Sigmoid colon (tissue), 7 donors: ENCODE measurements around the gene KLC4. TPM values are rescaled to one million over a fixed set of nuclear protein-coding genes. Genes with fewer than 3 reads are reported as not detected.
"Not testable (repeated sequence)": the region's sequence is repeated elsewhere in the genome, so short reads cannot be mapped to it uniquely, and the experiment has no call there.

ENCODE experiments used
- DNase-seq: peaks from one replicate; pipeline ENCODE4 v3.0.0-alpha.2; 2019
- H3K27ac ChIP-seq, 4 donors: fragments of 200-600 bp; sonication (generic); one replicate each; pipeline ENCODE4 v1.5.1; 2016 to 2019; ENCODE audit warnings: mild to moderate bottlenecking in 1 of 4
- H3K27me3 ChIP-seq, 3 donors: fragments of 200-600 bp; sonication (generic); one replicate each; pipeline ENCODE4 v1.5.1; 2019; ENCODE audit warnings: mild to moderate bottlenecking in 1 of 3
- H3K36me3 ChIP-seq, 4 donors: fragments of 200-600 bp; sonication (generic); one replicate each; pipeline ENCODE4 v1.5.1; 2016 to 2019
- H3K4me1 ChIP-seq, 4 donors: fragments of 200-600 bp; sonication (generic); one replicate each; pipeline ENCODE4 v1.5.1; 2017 to 2019
- H3K4me3 ChIP-seq, 4 donors: fragments of 200-600 bp; sonication (generic); one replicate each; pipeline ENCODE4 v1.5.1; 2017 to 2019; ENCODE audit warnings: mild to moderate bottlenecking in 2 of 4, moderate library complexity in 1 of 4
- H3K9me3 ChIP-seq, 4 donors: fragments of 200-600 bp in 3 of 4; sonication (generic) in 3 of 4; one replicate each; pipeline versions ENCODE4 v1.5.1 to v1.6.1; 2013 to 2019
- EP300 ChIP-seq, 4 donors: sonication (generic); formaldehyde crosslinking; IDR thresholded peaks; one replicate each; pipeline ENCODE4 v1.6.1; 2017; ENCODE audit warnings: antibody characterized with exemption in 4 of 4
- POLR2A ChIP-seq, 2 donors: fragments of 450-650 bp; IDR thresholded peaks; one replicate each; pipeline ENCODE4 v1.6.1; 2016; ENCODE audit warnings: antibody characterized with exemption in 2 of 2, mild to moderate bottlenecking in 2 of 2, moderate library complexity in 2 of 2
- POLR2AphosphoS5 ChIP-seq, 4 donors: sonication (generic); formaldehyde crosslinking; IDR thresholded peaks; one replicate each; pipeline ENCODE4 v1.6.1; 2017; ENCODE audit warnings: antibody characterized with exemption in 4 of 4
- WGBS, 2 donors: extraction: QIAGEN DNeasy Blood & Tissue Kit; methylation state at CpG; one replicate each; pipeline ENCODE4 v1.1.7; 2013; 5-methylcytosine and 5-hydroxymethylcytosine counted together
- intact Hi-C: fragments of 100-400 bp; cut with DNase I; formaldehyde crosslinking; loops from one replicate; pipeline ENCODE4 v1.15.1; 2023
- polyA plus RNA-seq, 3 donors: library from polyadenylated mRNA; stranded (reverse); fragments of 200-250 nt; gene quantifications; one replicate each; pipeline ENCODE4 v1.2.3, GENCODE V29; 2013
- total RNA-seq, 4 donors: library from RNA; depleted of rRNA; stranded (reverse); fragments of >200 nt; gene quantifications; one replicate each; pipeline ENCODE4 v1.1.0, GENCODE V29; 2016
- TF ChIP-seq, protein P1 (sequence below), 4 experiments: fragments of 450-650 bp in 3 of 4; fragments of 200-600 bp in 1 of 4; IDR thresholded peaks; one replicate each; pipeline ENCODE4 v1.5.1; 2016 to 2019; ENCODE audit warnings: antibody characterized with exemption in 4 of 4, mild to moderate bottlenecking in 3 of 4, moderate library complexity in 2 of 4
- donor health status: healthy with polysubstance abuse.
- donor health status: Bipolar disorder and iron deficiency.
- donor health status: healthy.

The KLC4 gene
- total and polyA plus RNA-seq, 7 donors, result 23.2 to 116 (median 44.9) TPM

GRCh38 chr6:43077981-43078511, 18.6 kb downstream of the KLC4 start:
- Histone ChIP-seq H3K27me3 (peaks cover 13 to 28% (median 16%) of the 10 kb centered on the region in 3 donors), H3K9me3 (no peaks in the 10 kb centered on the region), H3K36me3 (peaks cover under 1 to 21% (median 2%) of the 10 kb centered on the region in 4 donors), H3K27ac (no peak overlapping the region), H3K4me1 (peaks cover 0 to 18% (median 16%) of the 10 kb centered on the region in 4 donors), H3K4me3 (no peak overlapping the region)
- no peak for DNase-seq
- intact Hi-C loops, result no loop called here
- 84 to 90% methylated on average over 6 of the region's 6 CpGs for WGBS, 2 donors
- TF ChIP-seq POLR2AphosphoS5 (IDR thresholded peaks at IDR 0.05) (no peak), POLR2A (IDR thresholded peaks at IDR 0.05) (no peak), EP300 (IDR thresholded peaks at IDR 0.05) (no peak)
- TF ChIP-seq, protein P1, sequence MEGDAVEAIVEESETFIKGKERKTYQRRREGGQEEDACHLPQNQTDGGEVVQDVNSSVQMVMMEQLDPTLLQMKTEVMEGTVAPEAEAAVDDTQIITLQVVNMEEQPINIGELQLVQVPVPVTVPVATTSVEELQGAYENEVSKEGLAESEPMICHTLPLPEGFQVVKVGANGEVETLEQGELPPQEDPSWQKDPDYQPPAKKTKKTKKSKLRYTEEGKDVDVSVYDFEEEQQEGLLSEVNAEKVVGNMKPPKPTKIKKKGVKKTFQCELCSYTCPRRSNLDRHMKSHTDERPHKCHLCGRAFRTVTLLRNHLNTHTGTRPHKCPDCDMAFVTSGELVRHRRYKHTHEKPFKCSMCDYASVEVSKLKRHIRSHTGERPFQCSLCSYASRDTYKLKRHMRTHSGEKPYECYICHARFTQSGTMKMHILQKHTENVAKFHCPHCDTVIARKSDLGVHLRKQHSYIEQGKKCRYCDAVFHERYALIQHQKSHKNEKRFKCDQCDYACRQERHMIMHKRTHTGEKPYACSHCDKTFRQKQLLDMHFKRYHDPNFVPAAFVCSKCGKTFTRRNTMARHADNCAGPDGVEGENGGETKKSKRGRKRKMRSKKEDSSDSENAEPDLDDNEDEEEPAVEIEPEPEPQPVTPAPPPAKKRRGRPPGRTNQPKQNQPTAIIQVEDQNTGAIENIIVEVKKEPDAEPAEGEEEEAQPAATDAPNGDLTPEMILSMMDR (IDR thresholded peaks at IDR 0.05), result no peak

GRCh38 chr6:43078691-43079090, 19.3 kb downstream of the KLC4 start:
- H3K9me3 ChIP-seq, result no peaks in the 10 kb centered on the region
- H3K4me1 ChIP-seq, result peaks cover 0 to 18% (median 16%) of the 10 kb centered on the region in 4 donors
- H3K27ac ChIP-seq, result no peak overlapping the region
- no peak for DNase-seq
- no peak overlapping the region for H3K4me3 ChIP-seq
- intact Hi-C loops, result no loop called here
- TF ChIP-seq EP300 (IDR thresholded peaks at IDR 0.05), result no peak
- TF ChIP-seq, protein P1 (IDR thresholded peaks at IDR 0.05), result no peak
- TF ChIP-seq POLR2AphosphoS5 (IDR thresholded peaks at IDR 0.05), result no peak
- TF ChIP-seq POLR2A (IDR thresholded peaks at IDR 0.05), result no peak
- WGBS, 2 donors, result 88 to 92% methylated on average over 2 of the region's 2 CpGs
- H3K36me3 ChIP-seq, result peaks cover 0 to 14% (median 0%) of the 10 kb centered on the region in 4 donors
- peaks cover 13 to 28% (median 16%) of the 10 kb centered on the region in 3 donors for H3K27me3 ChIP-seq

DNA sequence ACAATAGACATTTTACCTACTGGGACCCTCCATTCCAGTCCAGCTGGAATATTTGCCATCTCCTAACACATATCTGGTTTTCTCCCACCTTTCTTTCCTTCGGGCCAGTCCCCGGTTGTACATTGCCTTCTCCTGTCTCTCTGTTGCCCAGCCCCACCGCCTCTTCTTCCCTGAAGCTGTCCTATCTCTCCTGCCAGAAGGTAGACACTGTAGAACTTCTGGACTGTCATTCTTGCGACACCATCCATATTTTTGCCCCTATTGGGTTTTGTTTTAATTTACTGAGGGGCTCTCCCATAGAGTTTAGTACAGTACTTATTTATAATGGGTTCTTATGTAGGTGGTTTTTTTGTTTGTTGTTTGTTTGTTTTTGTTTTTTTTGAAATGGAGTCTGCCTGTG, 21.6 kb downstream of the KLC4 start:
- Histone ChIP-seq H3K27me3 (peaks cover 13 to 22% (median 13%) of the 10 kb centered on the region in 3 donors), H3K4me1 (peaks cover 0 to 13% (median 11%) of the 10 kb centered on the region in 4 donors), H3K4me3 (no peak overlapping the region), H3K36me3 (no peaks in the 10 kb centered on the region), H3K9me3 (no peaks in the 10 kb centered on the region), H3K27ac (no peak overlapping the region)
- intact Hi-C loops, result no loop called here
- WGBS, 2 donors, result 94 to 97% methylated on average over 4 of the region's 4 CpGs
- TF ChIP-seq EP300 (IDR thresholded peaks at IDR 0.05) (no peak), POLR2AphosphoS5 (IDR thresholded peaks at IDR 0.05) (no peak), POLR2A (IDR thresholded peaks at IDR 0.05) (no peak)
- TF ChIP-seq, protein P1 (IDR thresholded peaks at IDR 0.05), result no peak
- no peak for DNase-seq

DNA sequence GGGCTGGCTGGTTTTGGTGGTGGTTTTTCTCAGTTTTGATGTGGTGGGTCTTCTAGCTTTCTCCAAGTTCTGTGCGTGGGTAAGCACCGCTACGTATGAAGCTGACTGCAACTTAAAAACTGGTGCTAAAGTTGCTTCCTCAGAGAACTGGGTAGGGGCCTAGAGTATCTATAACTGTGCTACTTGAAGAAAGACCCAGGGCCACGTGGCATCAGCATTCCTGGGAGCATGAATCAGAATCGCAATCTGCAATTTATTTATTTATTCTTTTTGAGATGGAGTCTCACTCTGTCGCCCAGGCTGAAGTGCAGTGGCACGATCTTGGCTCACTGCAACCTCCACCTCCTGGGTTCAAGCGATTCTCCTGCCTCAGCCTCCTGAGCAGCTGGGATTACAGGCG, 22.5 kb downstream of the KLC4 start:
- 81 to 88% methylated on average over 9 of the region's 9 CpGs for WGBS, 2 donors
- H3K27me3 ChIP-seq, result peaks cover 6 to 13% (median 7%) of the 10 kb centered on the region in 3 donors
- DNase-seq, H3K27ac ChIP-seq, H3K4me3 ChIP-seq, H3K36me3 ChIP-seq, intact Hi-C loops, H3K4me1 ChIP-seq, H3K9me3 ChIP-seq: not testable (repeated sequence)

DNA sequence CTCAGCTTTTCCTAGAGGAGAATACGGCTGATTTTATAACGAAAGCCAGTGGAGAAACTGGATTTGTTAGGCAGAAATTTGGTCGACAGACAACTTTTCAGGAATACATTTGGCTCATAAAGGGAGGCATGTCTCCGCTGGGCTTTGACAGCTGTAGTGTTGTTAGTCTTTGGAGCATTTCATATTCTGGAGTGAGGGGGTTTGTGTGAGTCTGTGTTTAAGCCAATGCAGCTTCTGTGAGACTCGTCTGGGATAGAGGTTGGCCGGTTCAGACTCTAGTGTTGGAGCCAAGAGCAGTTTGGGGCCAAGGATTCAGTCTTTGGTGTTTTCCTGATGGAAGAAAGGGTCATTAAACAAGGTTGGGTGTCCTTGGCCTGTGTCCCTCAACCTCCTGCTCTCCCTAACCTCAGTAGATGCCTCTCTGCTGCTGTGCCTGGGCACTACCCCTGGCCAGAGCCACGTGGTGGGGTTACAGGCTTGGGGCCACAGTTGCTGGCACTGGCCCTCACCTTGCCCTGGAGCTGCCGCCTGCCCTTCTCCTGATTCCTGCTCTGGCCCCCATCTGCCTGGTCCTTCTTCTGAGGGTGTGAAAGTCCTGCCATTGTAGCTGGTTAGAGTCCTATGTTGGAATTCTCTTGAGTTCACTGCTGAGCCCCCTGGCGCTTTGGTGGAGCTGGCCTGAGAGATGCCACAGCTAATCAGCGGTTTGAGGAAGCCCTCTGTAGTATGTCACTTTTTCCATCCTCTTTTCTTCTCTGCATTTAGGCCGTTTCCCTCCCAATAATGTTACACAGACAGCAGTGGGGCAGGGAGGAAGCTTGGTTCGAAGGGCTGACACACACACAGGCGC, 23.6 kb downstream of the KLC4 start:
- DNase-seq, result no peak
- WGBS, 2 donors, result 79 to 88% methylated on average over 13 of the region's 13 CpGs

More for the DNA sequence above, 23.6 kb downstream of the KLC4 start:
- no peak overlapping the region for H3K4me3 ChIP-seq
- no peaks in the 10 kb centered on the region for H3K9me3 ChIP-seq
- intact Hi-C loops, result no loop called here
- no peaks in the 10 kb centered on the region for H3K4me1 ChIP-seq
- no peak for TF ChIP-seq EP300 (IDR thresholded peaks at IDR 0.05)
- TF ChIP-seq POLR2A (IDR thresholded peaks at IDR 0.05), result no peak
- TF ChIP-seq POLR2AphosphoS5 (IDR thresholded peaks at IDR 0.05), result no peak
- TF ChIP-seq, protein P1 (IDR thresholded peaks at IDR 0.05), result no peak
- H3K36me3 ChIP-seq, result no peaks in the 10 kb centered on the region
- H3K27ac ChIP-seq, result no peak overlapping the region
- H3K27me3 ChIP-seq, result peaks cover 0 to 2% (median 0%) of the 10 kb centered on the region in 3 donors
